HEK293T (cell line): Measurements from ENCODE around the gene FAM72B.
"Not testable (repeated sequence)": the region's sequence is repeated elsewhere in the genome, so short reads cannot be mapped to it uniquely, and the experiment has no call there.

ENCODE experiments used
- CTCF ChIA-PET: fragments of 350-600 bp; formaldehyde crosslinking; extraction: SDS; loops from one replicate; lab custom pipeline; 2021; ENCODE audit warnings: antibody characterized with exemption, inconsistent platforms; lab: Yijun Ruan, JAX
- POLR2A ChIA-PET: fragments of 350-600 bp; formaldehyde crosslinking; extraction: SDS; loops from one replicate; lab custom pipeline; 2020; ENCODE audit warnings: antibody characterized with exemption, inconsistent platforms; lab: Yijun Ruan, JAX
- DNase-seq: peaks from one replicate; pipeline ENCODE4 v3.0.0; 2012; ENCODE audit warnings: mixed read lengths; ENCODE audit errors: extremely low spot score

Gene FAM72B

DNA sequence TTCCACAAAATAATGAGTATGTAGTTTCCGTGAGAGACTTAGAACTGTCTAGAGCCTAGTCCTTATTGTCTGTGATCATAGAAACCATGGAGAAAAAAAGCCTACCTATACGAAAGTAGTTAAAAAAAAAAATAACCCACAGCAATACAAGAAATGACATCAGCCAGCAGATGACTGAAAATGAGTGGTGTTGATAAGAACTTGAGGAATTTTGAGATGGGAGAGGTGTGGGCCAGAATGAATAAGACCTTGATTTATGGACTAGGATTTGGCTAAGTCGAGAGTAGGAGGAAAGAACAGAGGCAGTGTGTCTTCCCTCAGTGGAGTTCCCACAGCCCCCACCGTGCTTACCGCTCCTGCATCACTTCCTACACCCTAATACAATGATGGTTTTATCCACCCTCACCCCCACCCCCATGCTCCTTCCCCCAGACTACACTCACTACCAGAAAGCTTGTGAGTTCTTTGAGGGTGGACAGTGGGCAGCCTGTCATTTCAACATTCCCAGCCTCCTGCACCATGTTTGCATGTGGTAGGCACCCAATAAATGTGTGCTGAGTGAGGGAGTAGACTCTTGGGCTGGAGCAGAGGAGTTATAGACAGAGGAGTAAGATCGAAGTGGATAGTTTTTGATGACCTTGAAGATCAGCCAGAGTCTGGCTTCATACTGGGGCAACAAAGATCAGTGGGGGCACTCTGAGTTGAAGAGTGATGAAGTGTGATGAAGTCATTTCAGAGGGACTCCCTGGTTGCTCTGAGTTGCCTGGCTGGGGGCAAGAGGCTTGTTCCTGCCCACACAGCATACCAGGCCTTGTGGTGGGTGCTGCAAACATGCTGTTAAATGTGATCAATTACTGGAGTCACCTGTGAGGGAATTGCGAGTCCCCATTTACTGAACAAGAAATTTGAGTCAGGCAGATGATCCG lies 21.9 kb upstream of the FAM72B start:
- POLR2A ChIA-PET, DNase-seq, CTCF ChIA-PET: not testable (repeated sequence)

GRCh38 chr1:121202986-121203385 lies 18.8 kb upstream of the FAM72B start:
- DNase-seq, CTCF ChIA-PET, POLR2A ChIA-PET: not testable (repeated sequence)

GRCh38 chr1:121200985-121201981 lies 17.1 kb upstream of the FAM72B start:
- CTCF ChIA-PET, POLR2A ChIA-PET, DNase-seq: not testable (repeated sequence)

DNA sequence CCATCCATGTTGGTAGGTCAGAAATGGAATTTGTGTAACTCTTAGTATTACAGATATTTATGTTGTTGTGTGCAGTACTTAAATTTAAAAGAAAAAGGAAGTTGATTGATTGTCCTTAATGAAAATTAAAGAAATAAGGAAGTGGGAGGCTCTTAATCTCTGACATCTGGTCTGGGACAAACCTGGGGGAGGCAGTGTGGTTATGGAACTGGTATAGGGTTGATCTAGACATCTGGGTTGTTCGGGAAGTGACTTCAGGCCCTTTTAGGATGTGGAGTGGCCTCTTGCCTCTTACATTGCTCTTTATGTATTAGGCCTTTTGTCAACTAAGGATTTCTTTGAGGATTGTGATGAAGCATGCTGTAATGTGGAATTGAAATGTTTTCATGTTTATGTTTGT lies 16.1 kb upstream of the FAM72B start:
- DNase-seq, CTCF ChIA-PET, POLR2A ChIA-PET: not testable (repeated sequence)

DNA sequence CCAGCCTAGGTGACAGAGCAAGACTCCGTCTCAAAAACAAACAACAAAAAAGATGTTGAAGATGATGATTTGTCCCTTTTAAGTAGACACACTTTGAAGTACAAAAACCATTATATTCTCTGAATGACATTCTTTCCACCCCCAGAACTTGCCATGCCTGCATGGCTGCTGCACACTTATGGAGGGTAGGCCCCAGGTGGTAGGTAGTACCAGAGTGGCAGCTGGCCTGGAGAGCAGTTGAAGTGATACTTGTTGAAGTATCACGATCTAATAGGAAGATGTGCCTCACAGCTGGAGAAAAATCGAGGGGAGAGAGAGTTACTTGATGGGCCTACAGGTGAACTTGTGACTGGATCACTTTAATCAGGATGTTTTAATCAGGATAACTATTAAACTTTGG lies 15.6 kb upstream of the FAM72B start:
- DNase-seq, POLR2A ChIA-PET, CTCF ChIA-PET: not testable (repeated sequence)

- DNase-seq, CTCF ChIA-PET, POLR2A ChIA-PET: not testable (repeated sequence)
Measured at GRCh38 chr1:121197095-121197882, 13.1 kb upstream of the FAM72B start.

DNA sequence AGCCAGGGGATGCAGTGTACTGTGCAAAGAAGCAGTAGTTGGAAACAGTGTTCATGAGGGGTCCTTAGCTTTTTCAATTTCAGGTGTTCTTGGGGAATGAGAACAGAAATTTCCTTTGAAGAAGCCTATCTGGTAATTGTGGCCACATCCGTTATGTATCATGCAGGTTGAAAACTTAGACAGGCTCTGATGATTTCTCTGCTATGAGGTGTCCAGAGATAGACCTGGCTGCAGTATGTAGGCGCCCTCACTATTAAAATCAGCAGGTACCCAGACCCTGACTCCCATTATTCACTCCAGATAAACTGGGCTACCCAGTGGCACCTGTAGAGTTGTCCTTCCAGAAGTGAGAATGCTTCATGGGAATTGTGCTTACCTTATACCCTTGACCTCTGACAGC lies 8.4 kb upstream of the FAM72B start:
- DNase-seq, CTCF ChIA-PET, POLR2A ChIA-PET: not testable (repeated sequence)

GRCh38 chr1:121187914-121188313 lies 3.8 kb upstream of the FAM72B start:
- DNase-seq, POLR2A ChIA-PET, CTCF ChIA-PET: not testable (repeated sequence)

DNA sequence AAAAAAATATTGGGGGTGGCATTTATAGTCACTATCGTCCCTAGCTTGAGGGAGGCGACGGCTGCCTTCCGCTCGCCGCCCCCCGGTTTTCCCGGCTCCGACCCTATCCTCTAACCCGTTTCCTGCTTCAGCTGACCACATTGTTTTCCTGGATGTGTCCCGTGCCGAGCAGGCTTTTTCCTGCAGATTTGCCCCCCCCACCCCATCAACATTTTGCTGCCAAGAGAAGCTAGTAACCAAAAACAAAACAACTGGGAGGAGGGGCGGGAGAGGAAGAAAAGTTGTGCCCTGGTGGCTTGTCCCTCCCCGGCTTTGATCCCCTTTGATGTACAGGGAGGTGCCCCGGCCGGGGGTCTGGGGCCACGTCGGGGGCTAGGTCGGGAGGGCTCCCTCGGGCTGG lies 2.1 kb upstream of the FAM72B start:
- DNase-seq, POLR2A ChIA-PET, CTCF ChIA-PET: not testable (repeated sequence)

- CTCF ChIA-PET, POLR2A ChIA-PET, DNase-seq: not testable (repeated sequence)
Measured at GRCh38 chr1:121185140-121185708, 1.1 kb upstream of the FAM72B start.

DNA sequence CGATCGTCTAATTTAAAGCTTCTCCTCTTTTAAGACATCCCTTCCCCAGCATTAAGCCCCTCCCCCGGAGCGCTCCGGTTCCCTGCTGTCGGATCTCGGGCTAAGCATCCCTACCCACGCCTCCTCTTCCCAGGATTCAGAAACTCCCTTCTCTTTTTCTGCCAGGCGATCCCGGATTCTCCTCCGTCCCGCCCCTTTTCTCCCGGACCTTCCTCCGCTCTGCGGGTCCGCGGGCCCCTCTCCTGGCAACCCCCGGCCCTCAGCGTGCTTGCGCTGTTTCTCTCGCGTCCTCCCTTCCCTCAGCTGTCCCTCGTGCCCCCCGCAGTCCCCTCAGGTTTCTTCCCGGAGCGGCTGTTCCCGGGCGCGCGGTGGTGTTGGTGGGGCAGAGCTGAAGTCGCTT lies 273 bp downstream of the FAM72B start:
- CTCF ChIA-PET, POLR2A ChIA-PET, DNase-seq: not testable (repeated sequence)

GRCh38 chr1:121178197-121178596 lies 5.9 kb downstream of the FAM72B start:
- DNase-seq, CTCF ChIA-PET, POLR2A ChIA-PET: not testable (repeated sequence)

GRCh38 chr1:121176649-121177048 lies 7.5 kb downstream of the FAM72B start:
- CTCF ChIA-PET, DNase-seq, POLR2A ChIA-PET: not testable (repeated sequence)

GRCh38 chr1:121168152-121168668 lies 15.9 kb downstream of the FAM72B start:
- CTCF ChIA-PET, POLR2A ChIA-PET, DNase-seq: not testable (repeated sequence)

DNA sequence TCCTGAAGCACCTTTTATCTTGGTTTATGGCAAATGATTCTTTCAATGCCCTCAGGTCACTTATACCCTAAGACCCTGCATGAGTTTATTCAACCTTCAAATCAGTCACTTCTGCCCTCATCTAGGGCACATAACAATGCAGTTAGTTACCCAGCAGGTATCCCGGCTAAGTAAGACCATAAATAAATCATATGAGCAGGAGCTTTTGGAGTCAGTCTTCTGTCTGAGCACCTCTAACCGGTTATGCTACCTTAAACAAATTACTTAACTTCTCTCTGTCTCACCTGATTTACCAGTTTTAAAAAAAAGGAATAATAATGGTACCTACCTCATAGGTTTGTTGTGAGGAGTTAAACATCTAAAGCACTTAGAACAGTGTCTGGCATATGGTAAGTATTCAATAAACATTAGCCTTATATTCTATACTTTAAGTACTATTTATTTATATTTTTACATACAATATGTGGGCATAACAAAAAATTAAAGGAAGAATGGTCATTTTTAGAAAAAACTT lies 16.9 kb downstream of the FAM72B start:
- DNase-seq, POLR2A ChIA-PET, CTCF ChIA-PET: not testable (repeated sequence)

DNA sequence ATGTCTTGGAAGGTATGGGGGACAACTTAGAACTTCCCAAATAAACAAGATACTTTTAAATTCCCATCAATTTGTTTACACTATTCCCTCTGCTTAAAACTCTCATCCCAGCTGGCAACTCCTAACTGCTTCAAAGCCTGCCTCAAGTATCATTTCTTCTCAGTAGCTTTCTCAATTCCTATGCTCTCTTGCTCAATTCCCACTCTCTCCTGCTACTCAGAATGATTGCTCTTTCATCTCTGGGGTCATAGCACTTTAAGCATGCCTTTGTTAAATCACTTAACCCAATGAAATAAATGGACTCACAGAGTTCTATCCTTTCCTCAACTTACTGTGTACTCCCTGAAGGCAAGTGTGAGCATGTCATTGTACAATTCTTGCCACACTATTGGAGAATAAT lies 18.8 kb downstream of the FAM72B start:
- DNase-seq, CTCF ChIA-PET, POLR2A ChIA-PET: not testable (repeated sequence)
